Brain microvascular endothelial cell (primary cell): ENCODE data around the gene PM20D2.

Experiments used
- DNase-seq: peaks from one replicate; pipeline ENCODE4 v3.0.0-alpha.2; 2020
- H3K27ac ChIP-seq: fragments of 250-450 bp; sonication (Bioruptor Pico); 2 replicates; pipeline ENCODE4 v1.5.1; 2020; ENCODE audit warnings: mild to moderate bottlenecking, moderate library complexity
- H3K27me3 ChIP-seq: fragments of 250-450 bp; sonication (Bioruptor Pico); replicated peaks from 2 replicates; pipeline ENCODE4 v1.5.1; 2020; ENCODE audit warnings: mild to moderate bottlenecking
- H3K36me3 ChIP-seq: fragments of 250-450 bp; sonication (Bioruptor Pico); replicated peaks from 2 replicates; pipeline ENCODE4 v1.5.1; 2020; ENCODE audit warnings: mild to moderate bottlenecking
- H3K4me3 ChIP-seq: 2 replicates; pipeline ENCODE4 v1.5.1; 2011; ENCODE audit warnings: low read depth, mild to moderate bottlenecking, control low read depth, low read length, moderate library complexity
- in situ Hi-C: cut with HindIII; loops from 2 replicates; pipeline ENCODE4 v1.10.0; 2017; ENCODE audit warnings: low sequenced_read_pairs, low pct_ligation_motif_present
- TF ChIP-seq, protein P1 (sequence below): IDR thresholded peaks from 2 replicates; pipeline ENCODE4 v1.5.1; 2011; ENCODE audit warnings: low read depth, mild to moderate bottlenecking, moderate library complexity, low read length, control low read depth, inconsistent platforms; ENCODE audit errors: missing control alignments

The PM20D2 gene

DNA sequence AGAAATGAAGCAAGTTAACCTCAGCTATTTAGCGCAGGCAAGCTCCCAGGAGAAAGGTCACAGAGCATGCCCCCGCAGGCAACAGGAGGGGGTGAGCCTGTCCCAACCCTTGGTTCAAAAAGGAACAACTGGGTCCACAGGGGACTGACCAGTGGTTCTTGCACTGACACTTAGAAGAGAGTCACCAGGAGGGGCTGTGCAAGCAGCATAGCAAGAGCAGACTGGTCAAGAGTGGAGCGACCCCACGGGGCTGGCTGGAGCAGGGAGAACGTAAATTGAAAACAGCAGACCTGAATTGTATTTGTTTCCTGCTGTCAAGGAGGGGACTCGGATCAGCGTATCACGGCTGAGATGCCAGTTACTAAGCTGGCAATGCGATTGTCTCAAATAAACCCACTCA is 38.5 kb downstream of the PM20D2 start:
- no peak overlapping the region for H3K27ac ChIP-seq
- no peak overlapping the region for H3K4me3 ChIP-seq
- DNase-seq: no peak
- TF ChIP-seq, protein P1, sequence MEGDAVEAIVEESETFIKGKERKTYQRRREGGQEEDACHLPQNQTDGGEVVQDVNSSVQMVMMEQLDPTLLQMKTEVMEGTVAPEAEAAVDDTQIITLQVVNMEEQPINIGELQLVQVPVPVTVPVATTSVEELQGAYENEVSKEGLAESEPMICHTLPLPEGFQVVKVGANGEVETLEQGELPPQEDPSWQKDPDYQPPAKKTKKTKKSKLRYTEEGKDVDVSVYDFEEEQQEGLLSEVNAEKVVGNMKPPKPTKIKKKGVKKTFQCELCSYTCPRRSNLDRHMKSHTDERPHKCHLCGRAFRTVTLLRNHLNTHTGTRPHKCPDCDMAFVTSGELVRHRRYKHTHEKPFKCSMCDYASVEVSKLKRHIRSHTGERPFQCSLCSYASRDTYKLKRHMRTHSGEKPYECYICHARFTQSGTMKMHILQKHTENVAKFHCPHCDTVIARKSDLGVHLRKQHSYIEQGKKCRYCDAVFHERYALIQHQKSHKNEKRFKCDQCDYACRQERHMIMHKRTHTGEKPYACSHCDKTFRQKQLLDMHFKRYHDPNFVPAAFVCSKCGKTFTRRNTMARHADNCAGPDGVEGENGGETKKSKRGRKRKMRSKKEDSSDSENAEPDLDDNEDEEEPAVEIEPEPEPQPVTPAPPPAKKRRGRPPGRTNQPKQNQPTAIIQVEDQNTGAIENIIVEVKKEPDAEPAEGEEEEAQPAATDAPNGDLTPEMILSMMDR: no peak
- no peaks in the 10 kb centered on the region for H3K27me3 ChIP-seq
- no peaks in the 10 kb centered on the region for H3K36me3 ChIP-seq
- in situ Hi-C loops: no loop called here

DNA sequence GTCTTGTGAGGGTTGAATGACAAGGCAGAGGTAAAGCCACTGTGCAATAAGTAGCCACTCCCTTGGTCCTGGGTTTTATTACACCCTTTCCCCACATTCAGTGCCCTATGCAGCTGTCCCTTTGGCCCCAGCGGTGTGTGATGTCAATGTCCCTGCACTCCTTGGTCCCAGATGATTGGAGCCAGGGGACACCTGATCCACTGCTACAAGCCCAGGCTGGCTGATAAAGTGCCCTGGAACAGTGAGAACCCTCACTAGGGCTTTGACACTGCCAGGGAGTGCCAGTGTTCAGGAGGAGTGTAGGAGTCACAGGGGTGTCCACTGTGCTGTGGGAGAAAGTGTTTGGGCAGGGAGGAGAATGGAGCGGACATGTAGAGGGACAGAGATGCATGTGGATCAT is 40.9 kb downstream of the PM20D2 start:
- TF ChIP-seq, protein P1: no peak
- Histone ChIP-seq H3K36me3 (no peaks in the 10 kb centered on the region), H3K4me3 (no peak overlapping the region), H3K27me3 (no peaks in the 10 kb centered on the region), H3K27ac (no peak overlapping the region)
- in situ Hi-C loops: no loop called here
- DNase-seq: no peak

DNA sequence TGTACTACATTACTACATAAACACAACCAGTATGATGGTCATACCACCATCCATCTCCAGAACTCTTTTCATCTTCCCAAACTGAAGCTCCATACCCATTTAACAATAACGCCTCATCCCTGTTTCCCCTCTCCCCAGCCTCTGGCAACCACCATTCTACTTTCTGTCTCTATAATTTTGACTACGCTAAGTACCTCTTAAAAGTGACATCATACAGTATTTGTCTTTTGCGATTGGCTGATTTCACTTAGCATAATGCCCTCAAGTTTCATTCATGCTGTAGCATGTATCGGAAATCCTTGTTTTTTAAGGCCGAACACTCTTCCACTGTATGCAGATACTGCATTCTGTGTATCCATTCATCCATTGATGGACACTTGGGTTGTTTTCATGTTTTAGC is 41.6 kb downstream of the PM20D2 start:
- no peaks in the 10 kb centered on the region for H3K36me3 ChIP-seq
- TF ChIP-seq, protein P1: no peak
- DNase-seq: no peak
- in situ Hi-C loops: no loop called here
- H3K4me3 ChIP-seq: no peak overlapping the region
- H3K27ac ChIP-seq: no peak overlapping the region
- H3K27me3 ChIP-seq: no peaks in the 10 kb centered on the region

DNA sequence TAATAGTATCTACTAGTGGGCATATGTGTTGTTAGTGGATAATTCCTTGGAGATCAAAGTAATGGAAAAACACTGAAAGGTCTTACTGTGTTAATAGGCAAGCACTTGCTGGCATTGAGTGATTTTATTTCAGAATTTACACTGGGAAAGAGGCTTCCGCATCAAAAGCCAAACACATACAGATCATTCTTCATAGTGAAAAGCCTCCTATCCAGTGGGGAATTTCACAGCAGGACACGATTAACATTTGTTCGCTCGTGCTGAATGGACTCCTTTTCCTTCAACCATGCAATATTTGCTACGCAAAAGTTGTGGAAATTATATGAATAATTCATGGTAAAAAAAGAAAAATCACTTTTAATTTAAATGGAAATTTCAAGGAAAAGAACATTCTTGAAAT is 44.9 kb downstream of the PM20D2 start:
- no peaks in the 10 kb centered on the region for H3K36me3 ChIP-seq
- no peaks in the 10 kb centered on the region for H3K27me3 ChIP-seq
- in situ Hi-C loops: no loop called here
- H3K4me3 ChIP-seq: no peak overlapping the region
- DNase-seq: no peak
- H3K27ac ChIP-seq: no peak overlapping the region
- TF ChIP-seq, protein P1: no peak

DNA sequence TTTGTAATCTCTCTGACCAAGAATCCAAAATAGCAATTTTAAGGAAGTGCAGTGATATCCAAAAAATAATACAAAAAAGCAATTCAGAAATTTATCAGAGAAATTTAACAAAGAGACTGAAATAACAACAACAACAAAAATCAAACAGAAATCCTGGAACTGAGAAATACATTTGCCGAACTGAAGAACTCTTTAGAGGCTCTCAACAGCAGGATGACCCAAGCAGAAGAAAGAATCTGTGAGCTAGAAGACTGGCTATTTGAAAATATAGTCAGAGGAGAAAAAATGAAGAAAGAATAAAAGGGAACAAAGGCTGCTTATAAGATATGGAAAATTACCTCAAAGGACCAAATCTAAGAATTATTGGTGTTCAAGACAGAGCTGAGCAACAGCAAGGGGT is 48.7 kb downstream of the PM20D2 start:
- TF ChIP-seq, protein P1: no peak
- in situ Hi-C loops: no loop called here
- no peak overlapping the region for H3K4me3 ChIP-seq
- H3K36me3 ChIP-seq: no peaks in the 10 kb centered on the region
- no peak overlapping the region for H3K27ac ChIP-seq
- DNase-seq: no peak
- no peaks in the 10 kb centered on the region for H3K27me3 ChIP-seq

DNA sequence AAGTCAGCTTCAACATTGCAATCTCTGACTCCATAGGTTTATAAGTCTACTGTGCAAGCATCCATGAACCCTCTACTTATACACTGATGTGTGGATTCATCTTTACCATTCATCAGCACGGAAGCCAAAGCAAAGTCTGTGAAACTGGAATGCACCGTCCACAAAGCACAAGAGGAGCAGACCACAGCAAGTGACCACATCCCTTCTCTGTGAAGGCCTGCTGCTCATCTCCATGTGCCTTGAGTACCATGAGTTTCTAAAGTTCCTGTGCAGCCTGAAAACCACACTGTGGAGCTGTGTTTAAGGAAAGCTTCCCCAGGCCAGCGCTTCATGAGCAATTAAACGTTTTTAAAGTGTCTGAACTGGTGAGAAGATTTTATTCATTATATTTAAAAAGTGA is 51.3 kb downstream of the PM20D2 start:
- Histone ChIP-seq H3K4me3 (no peak overlapping the region), H3K27me3 (no peaks in the 10 kb centered on the region), H3K27ac (no peak overlapping the region), H3K36me3 (no peaks in the 10 kb centered on the region)
- TF ChIP-seq, protein P1: no peak
- DNase-seq: no peak
- in situ Hi-C loops: no loop called here
